Stomach (tissue), 9 donors: ENCODE measurements around the gene ADAM8. TPM values are rescaled to one million over a fixed set of nuclear protein-coding genes. Genes with fewer than 3 reads are reported as not detected.

ENCODE experiments used
- DNase-seq, 2 donors: peaks; one replicate each; pipeline versions ENCODE4 v3.0.0 to v3.0.0-alpha.2; 2013 to 2019
- H3K27ac ChIP-seq, 5 donors: fragments of 200-600 bp in 4 of 5; sonication (generic) in 4 of 5; one replicate each; pipeline ENCODE4 v1.5.1; 2013 to 2019; ENCODE audit warnings: mild to moderate bottlenecking in 1 of 5, moderate library complexity in 1 of 5
- H3K27me3 ChIP-seq, 3 donors: fragments of 200-600 bp; sonication (generic); one replicate each; pipeline ENCODE4 v1.5.1; 2017 to 2019; ENCODE audit warnings: mixed run types in 1 of 3
- H3K36me3 ChIP-seq, 4 donors: fragments of 200-600 bp; sonication (generic); 1 replicate in 3 of 4; 2 replicates in 1 of 4; pipeline ENCODE4 v1.5.1; 2016 to 2019
- H3K4me1 ChIP-seq, 4 donors: fragments of 200-600 bp; sonication (generic); one replicate each; pipeline ENCODE4 v1.5.1; 2016 to 2019
- H3K4me3 ChIP-seq, 4 donors: fragments of 200-600 bp; sonication (generic) in 3 of 4; one replicate each; pipeline ENCODE4 v1.5.1; 2016 to 2019; ENCODE audit warnings: mild to moderate bottlenecking in 1 of 4
- H3K9me3 ChIP-seq, 4 donors: fragments of 200-600 bp; sonication (generic); one replicate each; pipeline ENCODE4 v1.5.1; 2016 to 2019
- CTCF ChIP-seq, 7 experiments: fragments of 450-650 bp in 4 of 7; fragments of 200-600 bp in 3 of 7; sonication (generic) in 3 of 7; IDR thresholded peaks; one replicate each; pipeline ENCODE4 v1.5.1; 2016 to 2019; ENCODE audit warnings: antibody characterized with exemption in 7 of 7, control low read depth in 2 of 7, mild to moderate bottlenecking in 1 of 7
- EP300 ChIP-seq: sonication (generic); formaldehyde crosslinking; IDR thresholded peaks from one replicate; pipeline ENCODE4 v1.6.1; 2017; ENCODE audit warnings: antibody characterized with exemption
- POLR2A ChIP-seq, 4 donors: fragments of 450-650 bp; IDR thresholded peaks; one replicate each; pipeline ENCODE4 v1.6.1; 2016; ENCODE audit warnings: antibody characterized with exemption in 4 of 4, control low read depth in 2 of 4, mild to moderate bottlenecking in 1 of 4, moderate library complexity in 1 of 4
- POLR2AphosphoS5 ChIP-seq, 3 donors: sonication (generic); formaldehyde crosslinking; IDR thresholded peaks; one replicate each; pipeline ENCODE4 v1.6.1; 2016; ENCODE audit warnings: antibody characterized with exemption in 3 of 3
- WGBS, 5 donors: extraction: QIAGEN DNeasy Blood & Tissue Kit in 3 of 5; methylation state at CpG; one replicate each; pipeline versions ENCODE4 v1.1.5 to v1.1.7; 2013 to 2018; 5-methylcytosine and 5-hydroxymethylcytosine counted together
- intact Hi-C: fragments of 100-400 bp; cut with DNase I; formaldehyde crosslinking; loops from one replicate; pipeline ENCODE4 v1.15.1; 2023; ENCODE audit warnings: low total_unique reads
- polyA plus RNA-seq, 3 donors: library from polyadenylated mRNA; stranded (reverse); fragments of 200-250 nt; gene quantifications; one replicate each; pipeline ENCODE4 v1.2.3, GENCODE V29; 2013
- total RNA-seq, 5 donors: library from RNA; depleted of rRNA; stranded (reverse); fragments of >200 nt; gene quantifications; one replicate each; pipeline versions ENCODE4 v1.1.0 to v1.2.3, GENCODE V29; 2014 to 2016
- donor health status: healthy with polysubstance abuse.
- donor health status: Bipolar disorder and iron deficiency.
- donor health status: healthy.

The ADAM8 gene
- total and polyA plus RNA-seq, 8 donors = 1.8 to 50.8 (median 4.4) TPM; not detected in 1

- Histone ChIP-seq H3K4me3 (peak overlapping the region; percentile 63 to 89 (median 74)), H3K27me3 (no peaks in the 10 kb centered on the region), H3K36me3 (no peaks in the 10 kb centered on the region), H3K4me1 (peaks cover 44 to 76% (median 65%) of the 10 kb centered on the region in 4 donors), H3K27ac (peak overlapping the region; percentile 87 to 95 (median 93)), H3K9me3 (no peaks in the 10 kb centered on the region)
- intact Hi-C loops = no loop called here
- 14 to 37% (median 20%) methylated on average over 17 to 50 of the region's 50 CpGs for WGBS, 5 donors
- peak; percentile 57 to 83 for DNase-seq
- no peak for TF ChIP-seq POLR2AphosphoS5 (IDR thresholded peaks at IDR 0.05)
- no peak for TF ChIP-seq POLR2A (IDR thresholded peaks at IDR 0.05)
- no peak for TF ChIP-seq EP300
- no peak for TF ChIP-seq CTCF (IDR thresholded peaks at IDR 0.05)
Measured at GRCh38 chr10:133260895-133261725, 15.6 kb downstream of the ADAM8 start.

DNA sequence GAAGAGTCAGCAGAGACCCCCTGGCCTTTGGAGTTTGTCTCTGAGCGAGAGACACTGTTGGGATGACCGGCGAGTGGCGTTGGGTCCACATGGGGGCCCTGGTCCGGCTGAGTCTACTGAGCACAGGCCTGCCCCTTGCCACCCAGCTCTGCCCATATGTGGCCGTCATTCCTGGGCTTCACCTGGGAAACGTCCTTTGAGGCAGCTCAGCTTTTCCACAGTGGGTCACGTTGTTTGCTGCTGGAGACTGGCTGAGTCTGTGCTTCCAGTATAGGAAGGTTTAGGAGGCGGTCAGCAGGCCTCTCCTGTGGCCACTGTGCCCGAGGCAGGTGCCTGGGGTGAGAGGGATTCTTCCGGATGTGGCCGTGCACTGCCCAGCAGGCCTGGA lies 17.1 kb downstream of the ADAM8 start:
- no peaks in the 10 kb centered on the region for H3K36me3 ChIP-seq
- no peak for DNase-seq
- intact Hi-C loops = loop anchor here (5.0 kb wide), 1 partner anchor 53 kb away; no protein-coding TSS in a partner anchor
- H3K9me3 ChIP-seq = no peaks in the 10 kb centered on the region
- H3K4me1 ChIP-seq = peaks cover 44 to 69% (median 63%) of the 10 kb centered on the region in 4 donors
- WGBS, 5 donors = 59 to 86% (median 78%) methylated on average over 6 to 12 of the region's 12 CpGs
- no peaks in the 10 kb centered on the region for H3K27me3 ChIP-seq
- peak overlapping the region; percentile 81 to 88 (median 83) for H3K27ac ChIP-seq
- TF ChIP-seq CTCF (IDR thresholded peaks at IDR 0.05) (no peak), EP300 (no peak), POLR2A (IDR thresholded peaks at IDR 0.05) (no peak), POLR2AphosphoS5 (IDR thresholded peaks at IDR 0.05) (no peak)
- H3K4me3 ChIP-seq = no peak overlapping the region

GRCh38 chr10:133258818-133259601 lies 17.7 kb downstream of the ADAM8 start:
- DNase-seq = peak; percentile 74 to 77
- Histone ChIP-seq H3K36me3 (no peaks in the 10 kb centered on the region), H3K4me1 (peaks cover 44 to 63% (median 58%) of the 10 kb centered on the region in 4 donors), H3K4me3 (no peak overlapping the region), H3K27ac (peak overlapping the region; percentile 81 to 88 (median 83)), H3K9me3 (no peaks in the 10 kb centered on the region), H3K27me3 (no peaks in the 10 kb centered on the region)
- no peak for TF ChIP-seq POLR2A (IDR thresholded peaks at IDR 0.05)
- TF ChIP-seq POLR2AphosphoS5 (IDR thresholded peaks at IDR 0.05) = peak in 2 of 3 donors; percentile 25 to 41
- 50 to 60% (median 55%) methylated on average over 11 to 24 of the region's 24 CpGs for WGBS, 5 donors
- intact Hi-C loops = loop anchor here (5.0 kb wide), 1 partner anchor 53 kb away; no protein-coding TSS in a partner anchor

DNA sequence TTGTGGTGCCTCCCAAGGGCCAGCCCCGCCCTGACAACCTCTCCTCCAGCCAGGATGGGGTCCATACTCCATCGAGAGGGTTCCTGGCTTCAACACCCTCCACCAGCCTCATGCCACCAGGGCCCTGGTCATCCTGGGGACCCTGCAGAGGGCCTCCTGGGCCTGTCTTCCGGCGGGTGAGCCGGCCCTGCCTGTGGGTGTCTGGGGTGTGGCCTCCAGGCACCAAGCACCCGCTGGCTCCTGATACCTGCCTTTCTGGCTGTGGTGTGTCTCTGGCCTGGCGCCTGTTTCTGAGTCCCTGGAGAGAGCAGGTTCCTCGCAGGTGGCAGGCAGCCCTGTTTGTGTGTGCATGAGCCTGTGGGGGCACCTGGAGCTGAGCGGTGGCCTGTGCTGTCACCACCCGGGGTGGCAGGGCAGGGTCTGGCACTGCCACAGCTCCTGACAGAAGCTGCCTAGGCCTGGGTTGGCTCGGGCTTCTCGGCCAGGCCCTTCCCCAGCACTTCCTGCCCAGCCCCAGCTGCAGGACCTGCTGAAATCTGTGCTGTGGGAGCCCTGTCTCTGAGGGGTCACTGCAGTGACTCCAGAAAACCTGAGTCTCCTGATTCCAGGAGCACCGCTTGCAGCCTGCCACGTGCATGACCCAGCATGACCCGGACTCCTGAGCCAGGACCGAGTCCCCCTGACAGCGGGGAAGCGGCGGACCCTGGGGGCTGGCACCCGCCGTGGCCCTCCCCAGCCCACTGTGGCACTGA lies 18.4 kb downstream of the ADAM8 start:
- no peaks in the 10 kb centered on the region for H3K9me3 ChIP-seq
- H3K27ac ChIP-seq = peak overlapping the region; percentile 81 to 88 (median 83)
- H3K36me3 ChIP-seq = no peaks in the 10 kb centered on the region
- 19 to 46% (median 28%) methylated on average over 3 to 21 of the region's 21 CpGs for WGBS, 5 donors
- peak overlapping the region in 1 of 4 donors; percentile 27 for H3K4me3 ChIP-seq
- DNase-seq = peak; percentile 73 to 92
- TF ChIP-seq POLR2A (IDR thresholded peaks at IDR 0.05) (no peak), POLR2AphosphoS5 (IDR thresholded peaks at IDR 0.05) (peak in 2 of 3 donors; percentile 23 to 29), EP300 (no peak)
- peaks cover 44 to 58% (median 57%) of the 10 kb centered on the region in 4 donors for H3K4me1 ChIP-seq
- H3K27me3 ChIP-seq = no peaks in the 10 kb centered on the region
- intact Hi-C loops = loop anchor here (5.0 kb wide), 1 partner anchor 54 kb away; no protein-coding TSS in a partner anchor
